ENCODE results near the gene ADA.
"Not testable (repeated sequence)": the region's sequence is repeated elsewhere in the genome, so short reads cannot be mapped to it uniquely, and the experiment has no call there.

Gene ADA

GRCh38 chr20:44651684-44652423 lies at the start of gene ADA:
Gene ADA (minus strand): TSS chr20:44651699. CDS start chr20:44651607, 92 bp downstream.
- Mint-ChIP-seq H3K27ac (peak within 1 kb of the TSS; percentile 84), H3K4me1 (peaks cover 59% of the 10 kb centered on the region)

GRCh38 chr20:44700306-44700705 lies 48.8 kb upstream of the ADA start:
- H3K36me3 Mint-ChIP-seq: no peaks in the 10 kb centered on the region
- H3K9me3 Mint-ChIP-seq: no peaks in the 10 kb centered on the region
- H3K4me1 Mint-ChIP-seq: peaks cover 21% of the 10 kb centered on the region
- peaks cover 28% of the 10 kb centered on the region for H3K27me3 Mint-ChIP-seq
- no peak overlapping the region for H3K27ac Mint-ChIP-seq
- H3K4me3 Mint-ChIP-seq: no peak overlapping the region
- no peak for ATAC-seq

More at GRCh38 chr20:44651684-44652423, at the start of gene ADA:
- Mint-ChIP-seq H3K36me3 (no peaks in the 10 kb centered on the region), H3K27me3 (no peaks in the 10 kb centered on the region), H3K9me3 (no peaks in the 10 kb centered on the region), H3K4me3 (peak within 1 kb of the TSS; percentile 86)
- peak; percentile 79 for ATAC-seq

- peaks cover 23% of the 10 kb centered on the region for H3K27me3 Mint-ChIP-seq
- H3K9me3 Mint-ChIP-seq: no peaks in the 10 kb centered on the region
- no peak for ATAC-seq
- H3K27ac Mint-ChIP-seq: no peak overlapping the region
- no peaks in the 10 kb centered on the region for H3K36me3 Mint-ChIP-seq
- H3K4me3 Mint-ChIP-seq: no peak overlapping the region
- peaks cover 17% of the 10 kb centered on the region for H3K4me1 Mint-ChIP-seq
Measured at GRCh38 chr20:44698351-44698750, 46.9 kb upstream of the ADA start.

GRCh38 chr20:44697041-44697440 lies 45.5 kb upstream of the ADA start:
- peaks cover 24% of the 10 kb centered on the region for H3K27me3 Mint-ChIP-seq
- H3K9me3 Mint-ChIP-seq, H3K36me3 Mint-ChIP-seq, H3K4me1 Mint-ChIP-seq, H3K27ac Mint-ChIP-seq, H3K4me3 Mint-ChIP-seq: not testable (repeated sequence)
- peak; percentile 56 for ATAC-seq

- H3K9me3 Mint-ChIP-seq: peaks cover 3% of the 10 kb centered on the region
- no peak overlapping the region for H3K27ac Mint-ChIP-seq
- ATAC-seq: no peak
- H3K4me3 Mint-ChIP-seq: no peak overlapping the region
- H3K4me1 Mint-ChIP-seq: peaks cover 7% of the 10 kb centered on the region
- no peaks in the 10 kb centered on the region for H3K36me3 Mint-ChIP-seq
- peaks cover 25% of the 10 kb centered on the region for H3K27me3 Mint-ChIP-seq
Measured at GRCh38 chr20:44696315-44696714, 44.8 kb upstream of the ADA start.

GRCh38 chr20:44695674-44696300 lies 44.3 kb upstream of the ADA start:
- peaks cover 7% of the 10 kb centered on the region for H3K4me1 Mint-ChIP-seq
- no peak overlapping the region for H3K4me3 Mint-ChIP-seq
- no peak for ATAC-seq
- H3K27ac Mint-ChIP-seq: no peak overlapping the region
- peaks cover 20% of the 10 kb centered on the region for H3K27me3 Mint-ChIP-seq
- peaks cover 3% of the 10 kb centered on the region for H3K9me3 Mint-ChIP-seq
- no peaks in the 10 kb centered on the region for H3K36me3 Mint-ChIP-seq

GRCh38 chr20:44695295-44695673 lies 43.8 kb upstream of the ADA start:
- no peak for ATAC-seq
- Mint-ChIP-seq H3K36me3 (no peaks in the 10 kb centered on the region), H3K27me3 (peaks cover 15% of the 10 kb centered on the region), H3K4me3 (no peak overlapping the region), H3K4me1 (peaks cover 7% of the 10 kb centered on the region), H3K9me3 (peaks cover 3% of the 10 kb centered on the region), H3K27ac (no peak overlapping the region)

- H3K4me1 Mint-ChIP-seq: peaks cover 7% of the 10 kb centered on the region
- no peak for ATAC-seq
- H3K4me3 Mint-ChIP-seq: no peak overlapping the region
- peaks cover 3% of the 10 kb centered on the region for H3K9me3 Mint-ChIP-seq
- H3K36me3 Mint-ChIP-seq: no peaks in the 10 kb centered on the region
- no peak overlapping the region for H3K27ac Mint-ChIP-seq
- H3K27me3 Mint-ChIP-seq: peaks cover 19% of the 10 kb centered on the region
Measured at GRCh38 chr20:44694159-44694558, 42.7 kb upstream of the ADA start.

- Mint-ChIP-seq H3K36me3 (no peaks in the 10 kb centered on the region), H3K27ac (no peak overlapping the region), H3K4me1 (peaks cover 7% of the 10 kb centered on the region), H3K4me3 (no peak overlapping the region), H3K9me3 (peaks cover 3% of the 10 kb centered on the region), H3K27me3 (peaks cover 24% of the 10 kb centered on the region)
- no peak for ATAC-seq
Measured at GRCh38 chr20:44693627-44694026, 42.1 kb upstream of the ADA start.

GRCh38 chr20:44692932-44693480 lies 41.5 kb upstream of the ADA start:
- Mint-ChIP-seq H3K27ac (no peak overlapping the region), H3K4me1 (peaks cover 7% of the 10 kb centered on the region), H3K27me3 (peaks cover 24% of the 10 kb centered on the region), H3K9me3 (peaks cover 3% of the 10 kb centered on the region), H3K4me3 (no peak overlapping the region), H3K36me3 (no peaks in the 10 kb centered on the region)
- no peak for ATAC-seq

- Mint-ChIP-seq H3K9me3 (peaks cover 3% of the 10 kb centered on the region), H3K4me1 (no peaks in the 10 kb centered on the region), H3K27ac (no peak overlapping the region), H3K4me3 (no peak overlapping the region), H3K27me3 (peaks cover 34% of the 10 kb centered on the region), H3K36me3 (no peaks in the 10 kb centered on the region)
- no peak for ATAC-seq
Measured at GRCh38 chr20:44691424-44692423, 40.2 kb upstream of the ADA start.

GRCh38 chr20:44690781-44691423 lies 39.4 kb upstream of the ADA start:
- Mint-ChIP-seq H3K27ac (no peak overlapping the region), H3K27me3 (peaks cover 36% of the 10 kb centered on the region), H3K4me3 (no peak overlapping the region), H3K9me3 (peaks cover 3% of the 10 kb centered on the region), H3K4me1 (no peaks in the 10 kb centered on the region), H3K36me3 (no peaks in the 10 kb centered on the region)
- ATAC-seq: no peak

- Mint-ChIP-seq H3K27ac (peak overlapping the region; percentile 30), H3K9me3 (peaks cover 3% of the 10 kb centered on the region), H3K4me3 (no peak overlapping the region), H3K36me3 (no peaks in the 10 kb centered on the region), H3K4me1 (peaks cover 7% of the 10 kb centered on the region), H3K27me3 (peaks cover 43% of the 10 kb centered on the region)
- no peak for ATAC-seq
Measured at GRCh38 chr20:44689809-44690208, 38.3 kb upstream of the ADA start.

GRCh38 chr20:44688053-44688625 lies 36.6 kb upstream of the ADA start:
- no peak overlapping the region for H3K4me3 Mint-ChIP-seq
- ATAC-seq: no peak
- H3K9me3 Mint-ChIP-seq: peaks cover 3% of the 10 kb centered on the region
- H3K27ac Mint-ChIP-seq: no peak overlapping the region
- H3K36me3 Mint-ChIP-seq: no peaks in the 10 kb centered on the region
- H3K27me3 Mint-ChIP-seq: peaks cover 43% of the 10 kb centered on the region
- peaks cover 12% of the 10 kb centered on the region for H3K4me1 Mint-ChIP-seq
